ENCODE data around the gene ATP2A1.

DNA sequence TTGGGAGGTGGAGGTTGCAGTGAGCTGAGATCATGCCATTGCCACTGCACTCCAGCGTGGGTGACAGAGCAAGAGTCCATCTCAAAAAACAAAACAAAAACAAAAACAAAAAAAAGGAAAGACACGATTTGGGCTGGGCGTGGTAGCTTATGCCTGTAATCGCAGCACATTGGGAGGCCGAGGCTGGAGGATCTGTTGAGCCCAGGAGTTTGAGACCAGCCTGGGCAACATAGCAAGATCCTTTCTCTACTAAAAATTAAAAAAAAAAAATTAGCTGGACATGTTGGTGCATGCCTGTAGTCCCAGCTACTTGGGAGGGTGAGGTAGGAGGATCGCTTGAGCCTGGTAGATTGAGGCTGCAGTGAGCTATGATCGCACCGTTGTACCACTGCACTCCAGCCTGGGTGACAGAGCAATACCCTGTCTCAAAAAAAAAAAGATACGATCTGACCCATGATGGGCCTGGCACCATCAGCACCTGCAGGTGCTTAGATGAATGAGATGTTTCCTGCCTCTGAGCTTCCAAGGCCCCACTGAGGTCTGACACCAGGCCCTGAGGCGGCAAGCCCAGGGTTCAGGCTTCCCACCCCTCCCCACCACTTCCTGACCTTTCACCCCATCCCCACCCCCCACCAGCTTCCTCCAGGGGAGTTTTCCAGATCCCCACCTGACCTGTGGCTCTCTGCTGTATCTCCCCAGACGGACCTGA lies 21.7 kb downstream of the ATP2A1 start:
- TF ChIP-seq, protein P1, sequence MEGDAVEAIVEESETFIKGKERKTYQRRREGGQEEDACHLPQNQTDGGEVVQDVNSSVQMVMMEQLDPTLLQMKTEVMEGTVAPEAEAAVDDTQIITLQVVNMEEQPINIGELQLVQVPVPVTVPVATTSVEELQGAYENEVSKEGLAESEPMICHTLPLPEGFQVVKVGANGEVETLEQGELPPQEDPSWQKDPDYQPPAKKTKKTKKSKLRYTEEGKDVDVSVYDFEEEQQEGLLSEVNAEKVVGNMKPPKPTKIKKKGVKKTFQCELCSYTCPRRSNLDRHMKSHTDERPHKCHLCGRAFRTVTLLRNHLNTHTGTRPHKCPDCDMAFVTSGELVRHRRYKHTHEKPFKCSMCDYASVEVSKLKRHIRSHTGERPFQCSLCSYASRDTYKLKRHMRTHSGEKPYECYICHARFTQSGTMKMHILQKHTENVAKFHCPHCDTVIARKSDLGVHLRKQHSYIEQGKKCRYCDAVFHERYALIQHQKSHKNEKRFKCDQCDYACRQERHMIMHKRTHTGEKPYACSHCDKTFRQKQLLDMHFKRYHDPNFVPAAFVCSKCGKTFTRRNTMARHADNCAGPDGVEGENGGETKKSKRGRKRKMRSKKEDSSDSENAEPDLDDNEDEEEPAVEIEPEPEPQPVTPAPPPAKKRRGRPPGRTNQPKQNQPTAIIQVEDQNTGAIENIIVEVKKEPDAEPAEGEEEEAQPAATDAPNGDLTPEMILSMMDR (conservative IDR thresholded peaks at IDR 0.05), result no peak
- TF ChIP-seq EZH2 (IDR thresholded peaks at IDR 0.05; ENCODE audit: low read depth), result no peak
